Effector CD8-positive, alpha-beta T cell (primary cell): ENCODE data around the gene C16orf54.
A peak's percentile ranks its signal among the peaks of the same experiment; 100 is the strongest.
"Not testable (repeated sequence)": the region's sequence is repeated elsewhere in the genome, so short reads cannot be mapped to it uniquely, and the experiment has no call there.

ENCODE experiments used
- DNase-seq: peaks from one replicate; lab custom pipeline; 2025; lab: John Stamatoyannopoulos, UW

C16orf54 gene

DNA sequence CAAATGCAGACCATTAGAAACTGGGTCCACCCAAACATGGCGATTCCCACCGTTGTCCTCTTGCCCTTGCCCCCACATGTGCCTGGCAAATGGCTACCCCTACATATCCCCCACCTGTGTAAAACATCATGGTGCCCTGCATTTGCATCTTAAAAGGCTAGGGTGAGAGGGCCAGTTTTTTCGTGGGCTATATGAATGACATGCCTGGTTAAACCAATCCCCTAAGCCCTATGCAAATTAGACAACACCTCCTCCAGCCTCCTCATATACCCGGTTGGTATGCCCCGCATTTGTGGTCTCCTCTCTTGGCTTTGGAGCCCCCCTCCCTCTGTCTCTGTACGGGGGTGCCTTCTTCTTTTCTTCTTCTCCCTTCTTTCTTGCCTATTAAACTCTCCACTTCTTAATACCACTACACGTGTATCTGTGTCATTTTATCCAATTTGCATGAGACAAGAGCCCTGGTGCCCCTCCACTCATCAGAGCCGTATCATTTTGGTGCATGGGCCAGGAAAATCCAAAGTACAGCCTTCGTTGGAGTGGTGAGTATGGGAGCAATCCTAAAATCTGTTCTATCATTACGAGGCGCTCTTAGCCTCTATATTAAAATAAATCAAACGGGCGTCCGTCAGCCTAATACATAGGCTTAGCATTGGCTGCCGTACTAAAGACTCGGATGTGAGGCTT is 36.7 kb downstream of the C16orf54 start:
- no peak for DNase-seq

DNA sequence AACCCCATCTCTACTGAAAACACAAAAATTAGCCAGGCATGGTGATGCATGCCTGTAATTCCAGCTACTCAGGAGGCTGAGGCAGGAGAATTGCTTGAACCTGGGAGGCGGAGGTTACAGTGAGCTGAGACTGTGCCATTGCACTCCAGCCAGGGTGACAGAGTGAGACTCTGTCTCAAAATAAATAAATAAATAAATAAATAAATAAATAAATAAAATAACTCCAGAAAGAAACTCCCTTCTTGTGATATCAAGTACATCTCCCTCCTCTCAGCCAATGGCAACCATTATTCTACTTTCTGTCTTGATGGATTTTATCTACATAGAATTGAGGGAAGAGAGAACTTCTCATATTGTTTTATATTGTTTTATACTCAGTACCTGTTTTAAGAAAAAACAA is 38.6 kb downstream of the C16orf54 start:
- DNase-seq = not testable (repeated sequence)

DNA sequence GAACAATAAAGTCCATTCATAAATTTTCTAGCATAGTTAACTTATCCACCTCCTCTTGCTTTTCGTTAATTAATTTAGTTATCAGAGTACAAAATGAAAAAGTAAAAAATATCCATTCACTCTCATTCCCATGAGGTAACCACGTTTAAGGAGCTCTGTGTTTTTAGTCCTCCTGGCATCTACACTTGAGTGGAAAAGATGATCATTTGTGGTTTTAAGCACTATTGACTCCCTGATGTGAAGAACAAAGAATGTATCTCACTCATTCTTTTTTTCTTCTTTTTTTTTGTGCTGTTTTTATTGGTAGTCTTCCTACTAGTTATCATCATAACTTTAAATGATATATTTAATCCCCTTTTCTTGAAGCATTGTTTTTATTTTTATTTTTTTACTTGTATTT is 40.8 kb downstream of the C16orf54 start:
- DNase-seq = no peak

DNA sequence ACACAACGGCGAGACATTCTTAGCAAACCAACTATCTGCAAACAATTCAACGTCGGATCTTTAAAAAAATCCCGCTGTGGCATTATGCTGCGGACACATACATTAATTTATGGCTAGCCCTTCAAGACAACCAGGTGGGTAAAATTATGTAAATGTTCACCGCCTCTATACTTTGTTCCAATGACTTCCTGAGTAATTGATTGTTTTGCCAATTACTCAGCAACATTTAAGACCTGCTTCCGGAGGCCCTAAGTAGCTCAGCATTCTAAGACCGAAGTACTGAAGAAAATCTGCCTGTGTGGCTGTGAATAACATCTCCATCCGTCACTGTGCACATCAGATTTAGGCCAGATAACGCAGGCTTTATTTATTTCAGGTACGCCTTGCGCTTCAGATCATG is 43.5 kb downstream of the C16orf54 start:
- DNase-seq = no peak

DNA sequence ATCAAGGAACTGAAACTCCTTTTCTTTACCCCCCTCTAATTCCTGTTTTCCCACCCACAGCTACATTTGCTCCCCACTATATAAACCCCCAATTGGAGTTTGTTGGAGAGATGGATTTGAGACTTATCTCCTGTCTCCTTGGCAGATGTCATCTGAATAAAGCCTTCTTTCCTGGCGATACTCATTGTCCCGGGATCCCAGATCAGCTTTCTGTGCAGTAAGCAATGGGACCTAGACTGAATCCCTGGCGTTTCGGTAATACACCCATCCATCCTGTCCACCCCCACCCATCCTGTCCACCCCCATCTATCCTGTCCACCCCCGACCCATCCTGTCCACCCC is 44.6 kb downstream of the C16orf54 start:
- DNase-seq = no peak

DNA sequence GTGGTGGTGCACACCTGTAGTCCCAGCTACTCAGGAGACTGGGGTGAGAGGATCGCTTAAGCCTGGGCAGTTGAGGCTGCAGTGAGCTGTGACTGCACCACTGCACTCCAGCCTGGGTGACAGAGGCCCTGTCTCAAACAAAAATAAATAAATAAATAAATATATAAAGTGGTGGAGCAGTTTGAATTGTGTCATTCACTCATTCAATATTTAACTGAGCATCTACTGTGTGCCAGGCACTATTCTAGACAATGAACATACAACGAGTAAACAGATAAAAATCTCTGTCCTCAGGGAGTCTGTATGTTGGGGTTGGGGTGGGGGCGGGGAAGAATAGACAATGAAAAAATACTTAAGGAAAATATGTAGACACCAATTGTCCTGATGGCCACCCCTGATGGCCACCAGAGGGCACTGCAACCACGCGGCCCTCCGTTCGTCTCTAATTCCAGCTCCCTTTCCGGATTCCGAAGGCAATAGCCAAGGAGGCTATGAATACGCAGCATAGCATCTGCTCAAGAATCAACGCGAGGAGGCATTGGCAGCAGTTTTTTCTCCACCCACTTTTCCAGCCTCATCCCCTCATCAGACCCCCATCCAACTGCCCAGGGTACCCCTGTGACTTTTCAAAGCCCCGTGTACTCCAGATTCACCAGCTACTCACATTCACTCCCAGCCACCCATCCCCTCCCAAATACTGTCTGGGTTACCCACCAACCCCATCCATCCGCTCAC is 45.4 kb downstream of the C16orf54 start:
- peak; percentile 65 for DNase-seq

DNA sequence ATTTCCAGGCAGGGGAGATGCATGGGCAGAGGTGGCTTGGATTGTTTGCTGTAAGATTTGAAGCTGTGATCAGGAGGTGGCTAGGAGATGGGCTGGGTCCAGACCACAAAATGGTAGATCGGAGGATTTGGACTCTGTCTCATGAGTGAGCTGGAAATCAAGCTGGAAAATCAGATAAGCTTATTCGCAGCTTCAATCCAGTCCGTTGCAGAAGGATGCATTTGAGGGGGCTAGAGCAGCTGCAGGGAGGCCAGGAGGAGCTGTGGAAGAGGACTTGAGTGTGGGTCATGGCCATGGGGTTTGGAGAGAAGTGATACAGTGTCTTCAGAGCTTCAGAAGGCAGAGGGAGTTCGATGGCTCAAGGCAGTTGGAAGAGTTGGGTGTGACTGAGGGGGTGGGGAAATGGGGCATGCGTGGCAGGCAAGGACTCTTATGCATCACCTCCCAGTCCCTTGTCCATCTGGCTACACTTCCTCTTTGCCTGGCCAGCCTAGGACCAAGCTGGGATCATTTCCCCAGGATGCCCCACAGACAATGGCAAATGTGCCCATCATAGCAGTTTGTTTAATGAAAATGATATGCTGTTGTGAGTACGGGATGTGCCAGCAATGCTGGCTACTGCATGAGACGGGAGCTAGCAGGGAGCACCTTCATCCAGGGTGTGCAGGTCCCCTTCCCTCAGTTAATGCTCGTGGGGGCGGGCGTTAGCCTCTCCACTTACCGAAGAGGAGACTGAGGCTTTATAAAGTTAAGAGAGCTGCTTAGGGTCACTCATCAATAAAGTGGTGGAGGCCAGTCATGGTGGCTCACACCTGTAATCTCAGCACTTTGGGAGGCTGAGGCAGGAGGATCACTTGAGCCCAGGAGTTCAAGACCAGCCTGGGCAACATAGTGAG is 46.2 kb downstream of the C16orf54 start:
- no peak for DNase-seq

DNA sequence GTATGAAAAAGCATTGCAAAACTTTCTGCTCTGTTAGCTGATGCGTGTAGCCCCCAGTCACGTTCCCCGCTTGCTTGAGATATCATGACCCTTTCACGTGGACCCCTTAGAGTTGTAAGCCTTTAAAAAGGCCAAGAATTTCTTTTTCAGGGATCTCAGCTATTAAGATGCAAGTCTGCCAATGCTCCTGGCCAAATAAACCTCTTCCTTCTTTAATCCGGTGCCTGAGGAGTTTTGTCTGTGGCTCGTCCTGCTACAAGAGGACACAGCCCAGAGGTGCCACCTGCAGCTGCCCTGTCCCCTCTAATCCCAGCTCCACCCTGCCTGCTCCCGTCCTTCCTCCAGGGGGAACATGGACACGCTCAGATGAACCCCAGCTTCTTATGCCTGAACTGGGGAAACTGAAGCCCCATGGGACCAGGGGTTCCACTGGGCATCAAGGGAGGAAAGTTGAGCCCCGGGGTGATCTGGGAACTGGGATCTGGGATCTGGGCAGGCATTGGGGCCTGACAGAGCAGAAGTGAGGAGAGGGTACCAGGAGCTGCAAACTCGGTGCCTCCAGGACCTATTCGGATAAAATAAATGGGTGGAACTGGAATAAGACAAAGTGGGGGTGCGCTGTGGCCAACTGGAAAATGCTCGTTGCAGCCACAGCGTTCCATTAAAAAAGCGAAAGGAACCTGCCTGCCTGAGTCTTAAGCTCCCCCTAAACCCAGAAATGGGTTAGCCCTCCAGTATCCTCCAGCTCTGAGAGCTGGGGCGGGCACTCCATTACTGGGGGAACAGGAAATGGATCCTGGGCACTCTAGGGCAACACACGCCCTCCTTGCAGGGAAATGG is 47.1 kb downstream of the C16orf54 start:
- no peak for DNase-seq

DNA sequence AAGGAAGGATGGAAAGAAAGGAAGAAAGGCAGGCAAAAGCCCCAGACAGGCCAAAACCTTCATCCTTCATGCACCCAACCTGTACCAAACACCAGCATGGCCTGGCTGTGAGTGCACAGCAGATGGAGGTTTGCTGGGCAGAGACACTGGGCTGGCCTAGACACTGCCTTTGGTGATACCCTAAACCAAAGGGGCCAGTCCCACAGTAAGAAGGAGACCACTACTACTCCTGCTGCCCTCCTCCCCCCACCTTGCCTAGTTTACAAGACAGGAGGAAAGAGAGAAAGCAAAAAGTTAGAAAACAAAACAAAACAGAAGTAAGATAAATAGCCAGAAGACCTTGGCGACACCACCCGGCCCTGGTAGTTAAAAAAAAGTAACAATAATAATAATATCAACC is 47.7 kb downstream of the C16orf54 start:
- DNase-seq = no peak

DNA sequence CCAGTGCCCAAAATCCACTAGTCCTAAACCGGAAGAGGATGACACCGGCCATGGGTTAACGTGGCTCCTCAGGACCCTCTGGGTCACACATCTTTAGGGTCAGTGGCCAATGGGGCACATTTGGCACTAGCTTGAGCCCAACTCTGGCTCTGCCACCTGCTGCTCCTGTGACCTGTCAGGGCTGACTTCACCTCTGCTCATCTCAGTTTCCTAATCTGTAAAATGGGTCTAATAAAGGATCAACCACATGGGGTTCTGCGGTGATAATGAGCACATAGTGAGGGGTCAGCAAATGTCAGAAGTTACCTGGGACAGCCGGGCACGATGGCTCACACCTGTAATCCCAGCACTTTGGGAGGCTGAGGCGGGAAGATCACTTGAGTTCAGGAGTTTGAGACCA is 48.4 kb downstream of the C16orf54 start:
- DNase-seq = no peak

DNA sequence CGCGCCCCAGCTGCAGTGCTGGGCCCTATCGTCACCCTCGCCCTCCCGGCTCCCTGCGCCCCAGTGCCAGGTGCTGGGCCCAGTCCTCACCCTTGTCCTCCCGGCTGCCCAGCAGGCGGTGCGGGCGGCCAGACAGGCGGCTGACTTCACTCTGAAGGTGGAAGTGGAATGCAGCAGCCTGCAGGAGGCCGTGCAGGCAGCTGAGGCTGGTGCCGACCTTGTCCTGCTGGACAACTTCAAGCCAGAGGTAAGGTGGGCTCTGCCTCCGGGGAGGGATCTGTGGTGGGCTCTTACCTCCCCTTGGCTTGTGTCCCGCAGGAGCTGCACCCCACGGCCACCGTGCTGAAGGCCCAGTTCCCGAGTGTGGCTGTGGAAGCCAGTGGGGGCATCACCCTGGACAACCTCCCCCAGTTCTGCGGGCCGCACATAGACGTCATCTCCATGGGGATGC is 48.9 kb downstream of the C16orf54 start:
- no peak for DNase-seq

DNA sequence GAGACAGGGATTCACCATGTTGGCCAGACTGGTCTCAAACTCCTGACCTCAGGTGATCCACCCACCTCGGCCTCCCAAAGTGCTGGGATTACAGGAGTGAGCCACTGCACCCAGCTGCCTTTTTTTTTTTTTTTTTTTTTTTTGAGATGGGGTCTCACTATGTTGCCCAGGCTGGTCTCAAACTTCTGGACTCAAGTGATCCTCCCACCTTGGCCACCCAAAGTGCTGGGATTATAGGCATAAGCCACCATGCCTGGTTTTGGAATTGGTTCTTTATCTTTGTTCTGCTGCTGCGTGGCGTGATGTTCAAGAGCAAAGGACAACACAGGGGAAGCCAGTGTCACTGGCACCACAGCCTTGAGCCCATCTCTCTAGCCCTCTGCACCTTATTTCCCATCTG is 50.1 kb downstream of the C16orf54 start:
- not testable (repeated sequence) for DNase-seq

DNA sequence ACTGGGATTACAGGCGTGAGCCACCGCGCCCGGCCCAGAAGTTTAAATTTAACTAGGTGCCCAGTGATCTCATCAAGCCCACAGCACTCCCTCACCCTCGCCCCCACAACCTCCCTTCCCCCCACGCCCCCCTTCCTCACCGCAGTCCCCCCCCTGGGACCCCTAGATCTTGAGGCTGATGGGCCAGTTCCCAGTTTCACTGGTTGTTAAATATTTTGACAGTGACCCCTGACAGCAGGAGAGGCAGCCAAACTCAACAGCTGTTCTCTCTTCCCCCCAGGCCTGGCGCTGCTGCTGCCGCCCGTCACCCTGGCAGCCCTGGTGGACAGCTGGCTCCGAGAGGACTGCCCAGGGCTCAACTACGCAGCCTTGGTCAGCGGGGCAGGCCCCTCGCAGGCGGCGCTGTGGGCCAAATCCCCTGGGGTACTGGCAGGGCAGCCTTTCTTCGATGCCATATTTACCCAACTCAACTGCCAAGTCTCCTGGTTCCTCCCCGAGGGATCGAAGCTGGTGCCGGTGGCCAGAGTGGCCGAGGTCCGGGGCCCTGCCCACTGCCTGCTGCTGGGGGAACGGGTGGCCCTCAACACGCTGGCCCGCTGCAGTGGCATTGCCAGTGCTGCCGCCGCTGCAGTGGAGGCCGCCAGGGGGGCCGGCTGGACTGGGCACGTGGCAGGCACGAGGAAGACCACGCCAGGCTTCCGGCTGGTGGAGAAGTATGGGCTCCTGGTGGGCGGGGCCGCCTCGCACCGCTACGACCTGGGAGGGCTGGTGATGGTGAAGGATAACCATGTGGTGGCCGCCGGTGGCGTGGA is 51.2 kb downstream of the C16orf54 start:
- no peak for DNase-seq

DNA sequence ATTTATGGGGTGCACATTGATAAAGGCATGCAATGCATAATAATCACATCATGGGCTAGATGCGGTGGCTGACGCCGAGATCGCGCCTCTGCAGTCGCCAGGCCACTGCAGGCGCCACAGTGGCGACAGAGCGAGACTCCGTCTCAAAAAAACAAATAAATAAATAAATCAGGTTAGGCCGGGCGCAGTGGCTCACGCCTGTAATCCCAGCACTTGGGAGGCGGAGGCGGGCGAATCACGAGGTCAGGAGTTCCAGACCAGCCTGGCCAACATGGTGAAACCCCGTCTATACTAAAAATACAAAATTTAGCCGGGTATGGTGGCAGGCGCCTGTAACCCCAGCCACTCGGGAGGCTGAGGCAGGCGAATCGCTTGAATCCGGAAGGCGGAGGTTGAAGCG is 53.2 kb downstream of the C16orf54 start:
- DNase-seq = not testable (repeated sequence)
